GM21367 (cell line): ENCODE measurements around the gene CD3E.

Experiments used
- ATAC-seq: cut with Tn5 transposase; IDR thresholded peaks from one replicate; pipeline ENCODE4 v1.9.1; 2021; ENCODE audit not compliant: unreplicated experiment

CD3E gene

GRCh38 chr11:118304568-118305248 lies at the start of gene CD3E:
TSS of gene CD3E (plus strand) at chr11:118304730. CDS start at chr11:118304953, 223 bp downstream.
- no peak for ATAC-seq

DNA sequence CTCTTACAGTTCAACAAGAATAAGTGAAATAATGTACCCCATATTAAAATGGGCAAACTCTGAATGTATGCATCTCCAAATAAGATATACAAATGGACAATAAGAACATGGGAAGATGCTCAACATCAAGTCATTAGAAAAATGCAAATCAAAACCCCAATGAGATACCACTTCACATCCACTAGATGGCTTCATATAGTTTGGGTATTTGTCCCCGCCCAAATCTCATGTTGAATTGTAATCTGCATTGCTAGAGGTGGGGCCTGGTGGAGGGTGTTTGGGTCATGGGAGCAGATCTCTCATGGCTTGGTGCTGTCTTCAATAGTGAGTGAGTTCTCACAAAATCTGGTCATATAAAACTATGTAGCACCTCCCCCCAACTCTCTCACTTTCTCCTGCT lies 46.1 kb upstream of the CD3E start:
- no peak for ATAC-seq

GRCh38 chr11:118259138-118259537 lies 45.4 kb upstream of the CD3E start:
- no peak for ATAC-seq

GRCh38 chr11:118260353-118260752 lies 44.2 kb upstream of the CD3E start:
- no peak for ATAC-seq

- no peak for ATAC-seq
Measured at GRCh38 chr11:118263112-118263511, 41.4 kb upstream of the CD3E start.

DNA sequence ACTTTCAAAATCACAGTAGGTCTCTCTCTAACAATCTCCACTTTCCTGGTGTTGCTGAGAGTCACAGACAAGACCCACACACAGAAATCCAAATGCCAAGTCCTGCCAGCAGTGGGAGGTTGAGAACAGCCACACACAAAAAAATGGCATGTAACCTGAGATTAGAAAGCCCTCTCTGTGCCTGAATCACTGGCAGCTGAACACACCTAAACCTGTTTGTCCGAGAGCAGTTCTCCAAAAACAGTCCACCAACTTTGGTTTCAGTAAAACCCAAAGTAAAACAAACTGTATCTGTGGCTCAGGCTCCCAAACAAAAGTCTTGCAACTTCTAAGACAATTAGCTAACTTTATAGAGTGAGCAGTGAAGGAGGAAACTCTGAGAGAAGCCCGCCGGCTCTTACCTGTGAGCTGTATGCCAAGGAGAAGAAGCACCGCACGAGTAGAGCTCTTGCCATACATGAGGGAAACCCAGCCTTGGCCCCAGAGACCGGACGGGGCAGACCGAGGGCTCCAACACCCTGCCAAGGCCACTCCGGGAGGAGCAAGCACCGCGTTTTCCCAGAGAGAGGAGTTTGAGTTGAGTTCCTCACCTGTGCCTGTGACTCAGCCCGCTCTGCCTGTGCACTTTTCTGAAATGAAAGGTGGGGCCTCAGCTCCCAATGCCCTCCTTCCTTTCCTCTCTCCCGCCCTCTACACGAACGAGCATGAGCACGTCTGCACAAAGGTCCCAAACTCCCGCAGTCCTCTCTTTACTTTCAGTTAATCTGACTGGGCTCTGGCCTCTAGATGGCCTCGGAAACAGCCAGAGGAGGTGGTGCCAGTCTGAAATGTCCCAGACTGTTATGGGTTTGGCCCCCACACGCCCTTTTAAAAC lies 40.6 kb upstream of the CD3E start, which contains the start of gene MPZL2:
Gene MPZL2 (minus strand): TSS at position 603 of the 874 bp plus-strand sequence. CDS start 144 bp downstream, at position 459.
- ATAC-seq = no peak

- ATAC-seq = no peak
Measured at GRCh38 chr11:118264569-118265465, 39.7 kb upstream of the CD3E start.

DNA sequence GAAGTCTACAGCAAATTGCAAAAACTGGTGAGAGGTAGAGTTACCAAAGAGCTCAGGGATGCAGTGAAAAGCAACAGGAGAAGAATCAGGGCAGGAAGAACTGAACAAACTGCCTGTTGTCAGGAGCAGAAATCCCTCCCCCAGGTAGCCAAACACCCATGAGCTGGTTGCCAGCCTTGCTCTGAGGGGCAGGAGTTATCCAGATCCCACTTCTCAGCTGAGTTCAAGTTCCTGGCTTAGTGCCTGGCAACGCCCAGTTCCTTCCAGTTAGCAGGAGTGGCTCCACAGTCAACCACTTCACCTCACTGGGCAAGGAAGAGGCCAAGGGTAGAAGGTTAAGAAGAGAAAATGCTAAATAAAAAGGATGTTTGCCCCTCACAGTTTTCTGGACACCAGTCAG lies 38.6 kb upstream of the CD3E start:
- ATAC-seq = no peak

DNA sequence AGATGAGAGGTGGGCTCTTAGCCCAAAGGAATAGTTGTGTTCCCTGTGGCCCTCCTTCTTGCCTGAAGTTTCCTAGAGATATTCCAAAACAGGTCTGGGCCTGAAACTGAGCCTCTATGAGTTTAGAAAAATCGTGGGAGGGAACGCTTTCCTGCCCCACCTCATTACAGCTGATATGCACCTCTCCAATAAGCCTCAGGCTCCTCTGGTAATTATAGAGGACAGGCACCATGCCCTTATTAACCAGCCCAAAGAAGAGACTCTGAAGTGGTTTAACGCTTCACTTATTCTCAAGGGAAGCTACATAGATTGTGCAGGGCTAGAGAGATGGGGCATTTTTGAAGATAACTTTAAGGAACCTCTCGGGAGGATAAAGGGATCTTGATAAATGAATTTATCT lies 37.0 kb upstream of the CD3E start:
- ATAC-seq = no peak

DNA sequence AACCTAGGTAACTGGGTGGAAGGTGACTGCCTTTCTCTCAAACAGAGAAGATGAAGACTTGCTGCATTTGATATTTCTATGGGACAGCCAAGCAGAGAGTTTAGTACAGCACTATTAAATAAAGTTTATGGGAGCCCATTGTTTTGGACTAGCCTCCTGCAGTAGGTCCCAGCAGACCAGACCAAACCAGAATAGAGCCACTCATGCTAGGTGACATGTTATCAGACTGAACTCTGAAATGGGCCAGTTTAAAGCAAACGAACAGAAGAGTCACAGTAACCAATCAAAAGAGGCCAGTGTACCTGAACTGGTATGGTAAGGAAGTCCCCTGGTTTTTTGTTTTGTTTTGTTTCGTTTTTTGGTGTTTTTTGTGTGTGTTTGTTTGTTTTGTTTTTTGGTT lies 32.5 kb upstream of the CD3E start:
- no peak for ATAC-seq

DNA sequence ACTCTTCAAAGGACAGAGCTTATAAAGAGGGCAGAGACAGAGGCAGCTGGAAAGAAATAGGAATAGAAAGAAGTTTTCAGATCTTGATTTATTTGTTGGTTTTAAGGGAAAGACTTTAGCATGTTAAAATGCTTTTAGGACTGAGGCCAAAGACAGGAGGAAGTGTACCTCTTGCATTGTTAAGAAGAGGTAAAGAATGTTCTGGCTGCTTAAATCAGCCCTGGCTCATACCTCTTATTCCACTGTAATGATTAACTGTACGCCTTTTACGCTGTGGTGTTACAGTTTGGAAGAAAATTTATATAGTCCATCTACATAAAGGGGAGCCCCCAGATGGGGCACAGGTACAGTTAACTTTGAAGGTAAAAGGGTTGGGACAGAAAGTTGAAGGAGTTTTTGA lies 30.3 kb upstream of the CD3E start:
- ATAC-seq = no peak

GRCh38 chr11:118275176-118275575 lies 29.4 kb upstream of the CD3E start:
- ATAC-seq = no peak

GRCh38 chr11:118276422-118276821 lies 28.1 kb upstream of the CD3E start:
- no peak for ATAC-seq

DNA sequence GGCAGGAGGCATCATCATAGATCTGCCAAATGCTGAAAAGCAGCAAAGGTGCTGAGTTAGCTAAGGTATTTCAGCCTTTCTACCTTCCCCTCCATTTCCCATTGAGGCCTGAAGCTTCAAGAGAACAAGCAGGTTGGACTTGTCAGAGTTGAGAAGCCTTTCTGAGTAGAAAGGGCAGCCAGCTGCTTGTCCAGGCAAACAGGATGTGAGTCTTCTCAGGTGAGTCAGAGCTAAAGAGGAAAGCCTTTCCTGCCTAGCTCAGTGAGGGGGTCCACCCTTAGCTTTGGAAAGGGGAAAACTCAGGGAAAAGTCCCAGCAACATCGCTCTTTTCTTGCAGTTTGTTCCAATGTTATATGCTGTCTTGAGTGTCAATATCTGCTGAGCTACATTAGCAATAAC lies 27.2 kb upstream of the CD3E start:
- no peak for ATAC-seq

- no peak for ATAC-seq
Measured at GRCh38 chr11:118281284-118281683, 23.2 kb upstream of the CD3E start.

GRCh38 chr11:118282606-118283005 lies 21.9 kb upstream of the CD3E start:
- no peak for ATAC-seq

- ATAC-seq = no peak
Measured at GRCh38 chr11:118283037-118283636, 21.4 kb upstream of the CD3E start.

DNA sequence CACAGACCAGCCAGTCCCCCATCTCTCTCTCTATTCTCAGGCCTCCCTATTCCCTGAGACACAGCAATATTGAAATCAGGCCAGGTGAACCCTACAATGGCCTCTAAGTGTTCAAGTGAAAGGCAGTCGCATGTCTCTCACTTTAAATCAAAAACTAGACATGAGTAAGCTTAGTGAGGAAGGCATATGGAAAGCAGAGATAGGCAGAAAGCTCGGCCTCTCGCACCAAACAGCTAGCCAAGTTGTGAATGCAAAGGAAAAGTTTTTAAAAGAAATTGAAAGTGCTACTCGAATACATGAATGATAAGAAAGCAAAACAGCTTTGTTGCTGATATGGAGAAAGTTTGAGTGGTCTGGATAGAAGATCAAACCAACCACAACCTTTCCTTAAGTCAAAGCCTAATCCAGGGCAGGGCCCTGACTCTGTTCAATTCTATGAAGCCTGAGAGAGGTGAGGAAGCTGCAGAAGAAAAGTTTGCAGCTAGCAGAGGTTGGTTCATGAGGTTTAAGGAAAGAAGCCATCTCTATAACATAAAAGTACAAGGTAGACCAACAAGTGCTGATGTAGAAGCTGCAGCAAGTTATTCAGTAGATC lies 20.7 kb upstream of the CD3E start:
- ATAC-seq = no peak

DNA sequence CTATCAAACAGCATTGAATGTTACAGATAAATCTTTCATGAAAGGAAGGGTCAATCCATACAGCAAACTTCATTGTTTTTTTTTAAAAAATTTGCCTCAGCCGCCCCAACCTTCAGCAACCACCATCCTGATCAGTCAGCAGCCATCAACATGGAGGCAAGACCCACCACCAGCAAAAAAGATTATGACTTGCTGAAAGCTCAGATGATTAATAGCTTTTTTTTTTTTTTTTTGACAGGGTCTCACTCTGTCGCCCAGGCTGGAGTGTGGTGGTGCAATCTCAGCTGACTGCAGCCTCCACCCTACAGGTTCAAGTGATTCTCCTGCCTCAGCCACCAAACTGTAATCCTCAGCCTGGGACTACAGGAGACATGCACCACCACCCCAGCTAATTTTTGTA lies 18.0 kb upstream of the CD3E start:
- no peak for ATAC-seq

GRCh38 chr11:118287006-118287405 lies 17.5 kb upstream of the CD3E start:
- ATAC-seq = no peak
